Adipose tissue (tissue), 3 donors: ENCODE results near the gene TNFRSF1A. TPM values are rescaled to one million over a fixed set of nuclear protein-coding genes. Genes with fewer than 3 reads are reported as not detected.

Experiments
- polyA plus RNA-seq, 3 donors: library from polyadenylated mRNA; stranded (reverse); fragments of 200-250 nt; gene quantifications; one replicate each; pipeline ENCODE4 v1.2.3, GENCODE V29; 2013
- donor health status: healthy with polysubstance abuse.
- donor health status: Bipolar disorder and iron deficiency.
- donor health status: healthy.

Gene TNFRSF1A
- polyA plus RNA-seq, 3 donors = 46.8 to 238 (median 68.9) TPM

Other genes with a start within 250 kb of the TNFRSF1A start
- gene VWF, start 217.4 kb downstream of the TNFRSF1A start, polyA plus RNA-seq = 100 to 1,000 TPM in 2 of 3 donors, 10 to 100 TPM in 1; 41.1 to 243 (median 130) TPM
- 10 to 100 TPM; 45.8 to 68.9 (median 58.4) TPM for gene CD9, start 141.7 kb downstream of the TNFRSF1A start, polyA plus RNA-seq
- gene PLEKHG6, start 31.4 kb downstream of the TNFRSF1A start, polyA plus RNA-seq = 100 to 1,000 TPM in 1 of 3 donors, 1 to 10 TPM in 2; 8.7 to 117 (median 9.8) TPM
- 10 to 100 TPM in 1 of 3 donors, 1 to 10 TPM in 2; 1.0 to 17.0 (median 5.0) TPM for gene SCNN1A, start 33.5 kb upstream of the TNFRSF1A start, polyA plus RNA-seq
- 100 to 1,000 TPM in 1 of 3 donors, 10 to 100 TPM in 2; 53.4 to 132 (median 60.0) TPM for gene LTBR, start 42.1 kb upstream of the TNFRSF1A start, polyA plus RNA-seq
- gene CD27, start 102.9 kb upstream of the TNFRSF1A start, polyA plus RNA-seq = 1 to 10 TPM in 1 of 3 donors, under 1 TPM in 1, not detected in 1; 0.82 to 1.1 TPM
- gene TAPBPL, start 110.0 kb upstream of the TNFRSF1A start, polyA plus RNA-seq = 10 to 100 TPM in 1 of 3 donors, 1 to 10 TPM in 2; 8.0 to 15.9 (median 8.9) TPM
- 1 to 10 TPM; 3.3 to 4.7 (median 4.6) TPM for gene VAMP1, start 128.6 kb upstream of the TNFRSF1A start, polyA plus RNA-seq
- gene MRPL51, start 151.2 kb upstream of the TNFRSF1A start, polyA plus RNA-seq = 100 to 1,000 TPM in 1 of 3 donors, 10 to 100 TPM in 2; 74.8 to 100 (median 94.9) TPM
- 1 to 10 TPM; 5.5 to 7.4 (median 7.1) TPM for gene NCAPD2, start 152.0 kb upstream of the TNFRSF1A start, polyA plus RNA-seq
- gene GAPDH, start 192.4 kb upstream of the TNFRSF1A start, polyA plus RNA-seq = 1,000 to 10,000 TPM in 2 of 3 donors, 100 to 1,000 TPM in 1; 763 to 1,731 (median 1,287) TPM
- 10 to 100 TPM in 2 of 3 donors, 1 to 10 TPM in 1; 7.3 to 18.7 (median 15.3) TPM for gene IFFO1, start 214.0 kb upstream of the TNFRSF1A start, polyA plus RNA-seq
- 10 to 100 TPM; 11.8 to 42.9 (median 22.0) TPM for gene NOP2, start 226.2 kb upstream of the TNFRSF1A start, polyA plus RNA-seq